ENCODE results near the gene SPTBN1. TPM values are rescaled to one million over a fixed set of nuclear protein-coding genes. Genes with fewer than 3 reads are reported as not detected.
"Not testable (repeated sequence)": the region's sequence is repeated elsewhere in the genome, so short reads cannot be mapped to it uniquely, and the experiment has no call there.

The SPTBN1 gene
- total RNA-seq, 1 experiment from 2014 or later, result 204 TPM

- no peak for TF ChIP-seq E2F1 (CRISPR knock-in tag; IDR thresholded peaks at IDR 0.05)
- TF ChIP-seq AFF4 (CRISPR knock-in tag; IDR thresholded peaks at IDR 0.05; ENCODE audit: borderline replicate concordance), result no peak
- TF ChIP-seq ZBTB21 (CRISPR knock-in tag; IDR thresholded peaks at IDR 0.05; ENCODE audit: borderline replicate concordance), result no peak
- no peak for TF ChIP-seq ATF2 (CRISPR knock-in tag; IDR thresholded peaks at IDR 0.05; ENCODE audit: borderline replicate concordance, low read depth)
- TF ChIP-seq SMAD4 (CRISPR knock-in tag; IDR thresholded peaks at IDR 0.05), result no peak
- TF ChIP-seq ZNF138 (CRISPR knock-in tag; conservative IDR thresholded peaks at IDR 0.05), result no peak
- TF ChIP-seq SP1 (CRISPR knock-in tag; conservative IDR thresholded peaks at IDR 0.05), result no peak
- no peak for TF ChIP-seq MXD4 (CRISPR knock-in tag; IDR thresholded peaks at IDR 0.05; ENCODE audit: borderline replicate concordance)
- no peak for TF ChIP-seq IRF2 (CRISPR knock-in tag; IDR thresholded peaks at IDR 0.05; ENCODE audit: borderline replicate concordance, low read depth)
Measured at GRCh38 chr2:54483426-54483825, 27.3 kb downstream of the SPTBN1 start (continued).

GRCh38 chr2:54485756-54486155 is 29.6 kb downstream of the SPTBN1 start:
- H3K9me3 Mint-ChIP-seq, result peaks cover 16% of the 10 kb centered on the region
- H3K27me3 Mint-ChIP-seq (ENCODE audit: low read depth); H3K4me3 Mint-ChIP-seq; DNase-seq (ENCODE audit: low spot score); POLR2A ChIA-PET; CTCF ChIA-PET; ATAC-seq; H3K27ac Mint-ChIP-seq: not testable (repeated sequence)
- H3K36me3 Mint-ChIP-seq, result peaks cover 24% of the 10 kb centered on the region
- peaks cover 38% of the 10 kb centered on the region for H3K4me1 Mint-ChIP-seq

- Mint-ChIP-seq H3K9me3 (peaks cover 16% of the 10 kb centered on the region), H3K4me1 (peaks cover 33% of the 10 kb centered on the region), H3K27ac (no peak overlapping the region), H3K27me3 (ENCODE audit: low read depth) (peaks cover 4% of the 10 kb centered on the region; the same call in 1 of the 2 replicates), H3K36me3 (peaks cover 24% of the 10 kb centered on the region), H3K4me3 (no peak overlapping the region)
- ChIA-PET POLR2A (no interaction called here), CTCF (no interaction called here)
- no peak for TF ChIP-seq ERG (CRISPR knock-in tag; IDR thresholded peaks at IDR 0.05)
- no peak for TF ChIP-seq MYBL2 (CRISPR knock-in tag; IDR thresholded peaks at IDR 0.05)
- TF ChIP-seq CREM (CRISPR knock-in tag; IDR thresholded peaks at IDR 0.05), result no peak
- ATAC-seq, result no peak
- DNase-seq (ENCODE audit: low spot score), result no peak
Measured at GRCh38 chr2:54486766-54487165, 30.6 kb downstream of the SPTBN1 start.

GRCh38 chr2:54490863-54491262 is 34.7 kb downstream of the SPTBN1 start:
- peak overlapping the region; percentile 14; the same call in 1 of the 2 replicates for H3K27ac Mint-ChIP-seq
- H3K4me3 Mint-ChIP-seq, result no peak overlapping the region
- H3K9me3 Mint-ChIP-seq, result no peaks in the 10 kb centered on the region
- H3K4me1 Mint-ChIP-seq, result peaks cover 16% of the 10 kb centered on the region
- no peak for ATAC-seq
- ChIA-PET POLR2A (no interaction called here), CTCF (interaction anchor here (2.8 kb wide), 1 partner anchor 12 kb away, joined by 8 read pairs; no protein-coding TSS in a partner anchor)
- peaks cover 3% of the 10 kb centered on the region for H3K36me3 Mint-ChIP-seq
- DNase-seq (ENCODE audit: low spot score), result no peak
- no peaks in the 10 kb centered on the region for H3K27me3 Mint-ChIP-seq (ENCODE audit: low read depth)
- no peak for TF ChIP-seq JAZF1 (CRISPR knock-in tag; IDR thresholded peaks at IDR 0.05)
- no peak for TF ChIP-seq ZNF416 (CRISPR knock-in tag; IDR thresholded peaks at IDR 0.05)
- TF ChIP-seq ESRRA (CRISPR knock-in tag; IDR thresholded peaks at IDR 0.05; ENCODE audit: borderline replicate concordance), result no peak
- no peak for TF ChIP-seq STAT6 (CRISPR knock-in tag; conservative IDR thresholded peaks at IDR 0.05; ENCODE audit: low read depth)
- no peak for TF ChIP-seq MLX (CRISPR knock-in tag; IDR thresholded peaks at IDR 0.05)
- TF ChIP-seq ZNF263 (CRISPR knock-in tag; IDR thresholded peaks at IDR 0.05; ENCODE audit: low read depth), result no peak
- no peak for TF ChIP-seq ZNF232 (CRISPR knock-in tag; IDR thresholded peaks at IDR 0.05)
- TF ChIP-seq MYBL2 (CRISPR knock-in tag; IDR thresholded peaks at IDR 0.05), result no peak

Data from WTC11 (cell line).